ENCODE data around the gene CDC40.
"Not testable (repeated sequence)": the region's sequence is repeated elsewhere in the genome, so short reads cannot be mapped to it uniquely, and the experiment has no call there.

The CDC40 gene

DNA sequence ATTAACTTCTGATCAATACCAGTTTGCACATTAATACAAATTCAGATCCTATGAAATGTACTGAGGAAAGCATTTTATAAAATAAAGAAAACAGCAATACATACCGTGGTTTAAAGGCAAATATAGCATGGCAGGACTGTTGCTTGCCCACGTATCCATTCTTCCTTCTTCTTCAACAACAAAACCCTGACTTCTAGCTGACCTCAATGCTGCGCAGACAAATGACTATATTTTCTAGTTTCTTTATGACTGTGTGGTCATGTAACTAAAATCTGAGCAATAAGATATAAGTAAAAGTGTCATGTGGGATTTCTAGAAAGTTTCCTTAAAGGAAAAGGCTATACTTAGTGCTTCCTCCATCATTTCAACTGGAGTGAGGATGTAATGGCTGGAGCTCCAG, 85.0 kb downstream of the CDC40 start:
- intact Hi-C loops (cut with DNase I): no loop called here
- DNase-seq: no peak

DNA sequence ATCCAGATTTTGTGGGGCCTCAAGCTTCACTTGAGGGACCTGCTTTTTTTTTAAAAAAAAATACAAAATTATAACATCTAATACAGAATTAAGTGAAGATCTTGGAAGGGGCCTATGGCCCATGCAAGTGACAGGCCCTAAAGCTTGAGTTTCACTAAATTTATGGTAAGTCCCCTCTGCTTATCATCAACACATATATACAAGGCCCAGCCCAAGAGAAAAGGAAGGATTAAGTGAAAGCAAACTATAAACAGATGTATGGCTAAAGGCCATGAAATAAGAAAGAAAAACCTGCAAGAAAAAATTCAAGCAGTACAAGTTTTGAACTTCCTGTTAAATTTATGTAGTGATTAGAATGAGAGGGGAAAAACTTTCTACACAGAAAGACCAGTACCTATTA, 86.8 kb downstream of the CDC40 start:
- intact Hi-C loops (cut with DNase I): no loop called here
- no peak for DNase-seq

DNA sequence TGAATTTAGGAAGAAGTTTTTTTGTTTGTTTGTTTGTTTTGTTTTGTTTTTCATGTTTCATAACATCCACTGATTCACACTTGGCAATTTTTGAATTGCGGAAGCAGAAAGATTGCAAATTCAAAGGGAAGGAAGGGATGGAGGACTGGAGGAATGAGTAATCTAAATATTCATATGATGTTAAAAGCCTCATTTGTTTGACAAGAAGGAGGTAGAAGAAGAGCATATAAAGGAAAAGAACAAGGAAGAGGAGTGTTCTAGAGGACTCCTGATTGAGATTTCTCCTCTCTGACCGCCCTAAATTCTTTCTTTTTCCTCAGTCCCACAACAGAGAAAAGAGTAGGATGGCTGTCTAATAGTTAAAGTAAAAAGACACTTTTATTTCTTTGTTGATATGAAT, 89.4 kb downstream of the CDC40 start:
- intact Hi-C loops (cut with DNase I): no loop called here
- DNase-seq: no peak

DNA sequence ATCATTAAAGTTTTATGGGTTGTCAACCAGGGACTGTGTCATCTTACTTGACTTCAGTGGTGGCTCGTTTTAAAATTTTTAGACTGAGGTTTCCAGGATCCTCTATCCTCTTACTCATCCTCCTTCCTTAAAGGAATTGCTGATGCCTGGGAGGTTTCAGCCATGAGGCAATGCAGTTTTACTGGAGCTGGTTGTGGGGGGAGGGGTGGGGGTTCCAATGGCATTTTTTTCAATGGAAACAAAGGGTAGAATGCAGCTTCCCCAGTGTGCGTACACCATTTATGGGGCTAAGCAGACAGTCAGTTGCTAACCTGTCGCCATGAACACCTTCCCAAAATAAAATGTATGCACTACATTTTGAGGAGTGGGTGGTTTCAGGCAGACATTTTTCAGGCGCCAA, 89.9 kb downstream of the CDC40 start:
- DNase-seq: no peak
- intact Hi-C loops (cut with DNase I): no loop called here

DNA sequence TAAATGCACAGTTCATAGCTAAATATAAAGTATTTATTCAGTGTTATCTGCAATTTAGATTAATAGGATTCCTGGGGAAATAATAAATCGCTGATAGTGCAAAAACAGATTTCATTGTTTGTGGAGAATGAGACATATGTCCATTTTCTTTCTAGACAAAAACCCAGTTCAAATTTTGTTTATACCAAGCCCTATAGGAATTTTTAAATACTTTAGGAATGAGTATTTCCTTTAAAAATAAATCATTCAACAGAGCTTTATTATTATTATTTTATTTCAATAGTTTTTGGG, 91.5 kb downstream of the CDC40 start:
- intact Hi-C loops (cut with DNase I): no loop called here
- DNase-seq: no peak

DNA sequence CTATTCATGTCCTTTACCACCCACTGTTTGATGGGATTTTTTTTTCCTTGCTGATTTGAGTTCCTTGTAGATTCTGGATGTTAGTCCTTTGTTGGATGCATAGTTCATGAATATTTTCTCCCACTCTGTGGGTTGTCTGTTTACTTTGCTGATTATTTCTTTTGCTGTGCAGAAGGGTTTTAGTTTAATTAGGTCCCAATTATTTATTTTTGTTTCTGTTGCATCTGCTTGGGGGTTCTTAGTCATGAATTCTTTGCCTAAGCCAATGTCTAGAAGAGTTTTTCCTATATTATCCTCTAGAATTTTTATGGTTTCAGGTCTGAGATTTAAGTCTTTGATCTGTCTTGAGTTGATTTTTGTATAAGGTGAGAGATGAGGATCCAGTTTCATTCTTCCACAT, 92.6 kb downstream of the CDC40 start:
- intact Hi-C loops (cut with DNase I); DNase-seq: not testable (repeated sequence)

DNA sequence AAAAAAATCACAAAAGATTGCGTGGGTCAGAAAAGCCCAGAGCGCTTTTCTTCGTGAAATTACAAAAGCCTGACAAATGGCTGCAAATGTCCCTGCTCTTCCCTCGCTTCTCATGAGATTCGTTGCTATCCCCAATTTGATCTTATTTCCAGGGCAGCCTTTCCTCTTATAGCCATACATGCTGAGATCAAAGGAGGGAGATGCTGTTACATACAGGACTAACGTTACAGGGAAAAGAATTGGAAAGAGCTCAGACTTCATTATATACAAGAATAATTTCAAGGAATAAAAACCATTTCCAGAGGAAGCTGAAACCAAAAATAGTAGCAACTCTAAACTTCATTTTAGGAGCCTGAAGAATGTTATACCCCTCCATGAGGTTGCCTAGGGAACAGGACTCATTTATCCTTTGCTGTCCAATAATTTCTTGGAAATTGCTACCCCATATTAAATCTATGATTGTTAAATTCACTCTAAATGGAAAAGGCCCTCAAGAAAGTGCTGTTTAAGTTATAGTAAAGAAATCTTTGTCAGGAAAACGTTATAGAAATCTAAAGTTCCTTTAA, 97.0 kb downstream of the CDC40 start:
- DNase-seq: no peak
- intact Hi-C loops (cut with DNase I): no loop called here

Data from posterior cingulate gyrus (tissue), 11 donors.